Measurements from ENCODE around the gene CFAP210.

Gene CFAP210

DNA sequence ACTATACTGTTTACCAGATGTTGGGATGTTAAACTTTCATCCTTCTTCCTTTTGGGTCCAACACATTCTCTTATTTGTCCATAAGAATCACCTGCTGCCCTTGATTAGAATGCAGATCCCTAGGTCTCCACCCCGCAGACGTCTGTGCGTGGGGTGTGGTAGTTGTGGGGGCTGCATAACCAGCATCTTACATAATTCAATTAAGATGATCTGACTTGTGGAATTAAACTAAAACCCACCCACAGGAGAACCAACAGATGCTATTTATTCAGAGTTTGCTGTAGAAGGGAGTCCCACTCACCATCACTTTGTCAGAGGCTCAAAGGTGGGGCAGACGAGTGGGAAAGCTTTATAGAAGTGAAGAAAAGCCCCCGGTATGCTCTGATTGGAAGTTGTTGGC lies 37.9 kb upstream of the CFAP210 start:
- DNase-seq: no peak
- Histone ChIP-seq H2BK120ac (ENCODE audit: insufficient read depth, low read length, poor library complexity) (no peak overlapping the region), H3K4me2 (ENCODE audit: low read length) (no peak overlapping the region), H3K9me3 (ENCODE audit: insufficient read depth, low read depth, low read length) (no peaks in the 10 kb centered on the region), H3K4me3 (ENCODE audit: low read depth, low read length) (no peak overlapping the region), H4K12ac (ENCODE audit: low read depth, low read length) (no peak overlapping the region), H2BK12ac (ENCODE audit: low read length) (no peak overlapping the region), H3K4me1 (ENCODE audit: control insufficient read depth in 1 of 2, insufficient read depth in 2 of 2, low read length in 2 of 2) (peaks cover 2% of the 10 kb centered on the region in 2 experiments), H2AFZ (ENCODE audit: insufficient read depth, low read length, poor library complexity) (no peak overlapping the region), H3K79me1 (ENCODE audit: low read length) (peaks cover 2% of the 10 kb centered on the region), H2BK5ac (ENCODE audit: low read depth, low read length, poor library complexity) (no peak overlapping the region), H2AK5ac (ENCODE audit: low read length) (no peak overlapping the region), H3K18ac (ENCODE audit: low read length) (no peak overlapping the region), H3K14ac (ENCODE audit: low read length) (no peak overlapping the region), H3K79me2 (ENCODE audit: control insufficient read depth, insufficient read depth, low read length, poor library complexity) (peaks cover 2% of the 10 kb centered on the region), H3K23ac (ENCODE audit: low read length) (no peak overlapping the region), H3K36me3 (ENCODE audit: control insufficient read depth in 1 of 2, insufficient read depth in 2 of 2, low read length in 2 of 2) (no peaks in the 10 kb centered on the region), H4K8ac (ENCODE audit: low read depth, low read length) (no peak overlapping the region), H3K9ac (ENCODE audit: low read length) (no peak overlapping the region), H4K91ac (ENCODE audit: low read depth, low read length) (no peak overlapping the region), H3K27me3 (ENCODE audit: insufficient read depth, low read length) (no peaks in the 10 kb centered on the region), H3K27ac (ENCODE audit: low read depth, low read length) (no peak overlapping the region), H3K4ac (ENCODE audit: low read depth, low read length) (no peak overlapping the region)
- WGBS (ENCODE audit: extremely low coverage, insufficient coverage, insufficient read length): no CpG with 5 or more reads among the region's 5 CpGs

DNA sequence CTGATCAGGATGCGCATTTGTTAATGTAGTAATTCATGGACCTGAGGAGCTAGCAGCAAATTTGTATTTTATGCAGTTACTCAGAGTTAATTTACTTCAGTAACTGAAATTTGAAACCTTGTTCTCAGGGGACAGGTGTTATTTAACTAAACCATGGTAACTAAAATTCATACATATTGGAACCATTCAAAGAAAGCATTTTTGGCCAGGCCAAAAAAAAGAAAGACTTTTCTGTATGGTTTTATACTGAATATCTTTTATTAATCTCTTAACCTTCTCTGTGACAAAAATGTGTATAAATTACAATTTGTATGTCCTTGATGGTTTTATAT lies 35.0 kb upstream of the CFAP210 start:
- Histone ChIP-seq H2BK5ac (ENCODE audit: low read depth, low read length, poor library complexity) (no peak overlapping the region), H4K8ac (ENCODE audit: low read depth, low read length) (no peak overlapping the region), H3K14ac (ENCODE audit: low read length) (no peak overlapping the region), H3K23ac (ENCODE audit: low read length) (no peak overlapping the region), H3K4me2 (ENCODE audit: low read length) (no peak overlapping the region), H3K36me3 (ENCODE audit: control insufficient read depth in 1 of 2, insufficient read depth in 2 of 2, low read length in 2 of 2) (no peaks in the 10 kb centered on the region), H2BK12ac (ENCODE audit: low read length) (no peak overlapping the region), H3K9me3 (ENCODE audit: insufficient read depth, low read depth, low read length) (no peaks in the 10 kb centered on the region), H2AFZ (ENCODE audit: insufficient read depth, low read length, poor library complexity) (no peak overlapping the region), H2AK5ac (ENCODE audit: low read length) (no peak overlapping the region), H3K27me3 (ENCODE audit: insufficient read depth, low read length) (no peaks in the 10 kb centered on the region), H3K4ac (ENCODE audit: low read depth, low read length) (no peak overlapping the region), H3K79me2 (ENCODE audit: control insufficient read depth, insufficient read depth, low read length, poor library complexity) (peaks cover 2% of the 10 kb centered on the region), H4K12ac (ENCODE audit: low read depth, low read length) (no peak overlapping the region), H3K27ac (ENCODE audit: low read depth, low read length) (no peak overlapping the region), H3K9ac (ENCODE audit: low read length) (no peak overlapping the region), H3K18ac (ENCODE audit: low read length) (no peak overlapping the region), H3K4me3 (ENCODE audit: low read depth, low read length) (no peak overlapping the region), H3K79me1 (ENCODE audit: low read length) (peaks cover 2% of the 10 kb centered on the region), H2BK120ac (ENCODE audit: insufficient read depth, low read length, poor library complexity) (no peak overlapping the region), H3K4me1 (ENCODE audit: control insufficient read depth in 1 of 2, insufficient read depth in 2 of 2, low read length in 2 of 2) (no peaks in the 10 kb centered on the region), H4K91ac (ENCODE audit: low read depth, low read length) (no peak overlapping the region)
- DNase-seq: no peak
- WGBS (ENCODE audit: extremely low coverage, insufficient coverage, insufficient read length): no CpG with 5 or more reads among the region's 1 CpG

DNA sequence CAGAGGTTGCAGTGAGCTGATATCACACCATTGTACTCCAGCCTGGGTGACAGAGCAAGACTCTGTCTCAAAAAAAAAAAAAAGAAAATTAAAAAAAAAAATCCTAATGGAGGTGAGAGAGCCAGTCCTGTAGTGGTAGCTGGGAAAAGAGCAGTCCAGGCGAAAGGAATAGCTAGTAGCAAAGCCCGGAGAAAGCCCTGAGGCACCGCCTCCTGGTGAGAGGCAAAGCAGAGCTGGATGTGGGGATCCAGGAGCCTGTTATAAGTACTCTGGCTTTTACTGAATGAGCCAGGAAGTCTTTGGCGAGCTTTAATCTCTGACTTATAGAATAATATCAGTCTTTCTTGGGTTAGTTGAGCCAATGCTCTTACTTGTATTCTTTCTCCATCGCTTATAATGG lies 32.9 kb upstream of the CFAP210 start:
- Histone ChIP-seq H2BK12ac (ENCODE audit: low read length) (no peak overlapping the region), H2AFZ (ENCODE audit: insufficient read depth, low read length, poor library complexity) (no peak overlapping the region), H2AK5ac (ENCODE audit: low read length) (no peak overlapping the region), H3K79me2 (ENCODE audit: control insufficient read depth, insufficient read depth, low read length, poor library complexity) (no peaks in the 10 kb centered on the region), H3K79me1 (ENCODE audit: low read length) (no peaks in the 10 kb centered on the region), H2BK5ac (ENCODE audit: low read depth, low read length, poor library complexity) (no peak overlapping the region), H3K27ac (ENCODE audit: low read depth, low read length) (no peak overlapping the region), H3K4me1 (ENCODE audit: control insufficient read depth in 1 of 2, insufficient read depth in 2 of 2, low read length in 2 of 2) (no peaks in the 10 kb centered on the region), H3K23ac (ENCODE audit: low read length) (no peak overlapping the region), H4K12ac (ENCODE audit: low read depth, low read length) (no peak overlapping the region), H4K8ac (ENCODE audit: low read depth, low read length) (no peak overlapping the region), H3K9ac (ENCODE audit: low read length) (no peak overlapping the region), H3K9me3 (ENCODE audit: insufficient read depth, low read depth, low read length) (no peaks in the 10 kb centered on the region), H2BK120ac (ENCODE audit: insufficient read depth, low read length, poor library complexity) (no peak overlapping the region), H3K4ac (ENCODE audit: low read depth, low read length) (no peak overlapping the region), H3K36me3 (ENCODE audit: control insufficient read depth in 1 of 2, insufficient read depth in 2 of 2, low read length in 2 of 2) (no peaks in the 10 kb centered on the region), H3K14ac (ENCODE audit: low read length) (no peak overlapping the region), H3K4me3 (ENCODE audit: low read depth, low read length) (no peak overlapping the region), H3K18ac (ENCODE audit: low read length) (no peak overlapping the region), H3K27me3 (ENCODE audit: insufficient read depth, low read length) (no peaks in the 10 kb centered on the region), H3K4me2 (ENCODE audit: low read length) (no peak overlapping the region), H4K91ac (ENCODE audit: low read depth, low read length) (no peak overlapping the region)
- no CpG with 5 or more reads among the region's 5 CpGs for WGBS (ENCODE audit: extremely low coverage, insufficient coverage, insufficient read length)
- no peak for DNase-seq

DNA sequence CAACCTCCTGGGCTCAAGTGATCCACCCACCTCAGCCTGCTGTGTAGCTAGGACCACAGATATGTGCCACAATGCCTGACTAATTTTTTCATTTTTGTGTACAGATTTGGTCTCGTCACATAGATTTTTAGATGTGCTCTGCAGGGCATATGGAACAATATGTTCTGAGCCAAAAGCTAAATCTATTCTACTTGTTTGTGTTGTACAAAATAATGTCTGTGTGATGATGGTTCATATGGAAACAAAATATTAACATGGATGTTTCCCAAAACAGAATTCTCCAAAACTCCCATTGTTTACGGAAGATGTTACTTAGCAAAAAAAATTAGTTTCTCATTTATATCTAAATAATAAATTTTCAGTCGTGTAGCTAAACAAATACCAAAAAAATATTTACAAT lies 26.8 kb upstream of the CFAP210 start:
- no CpG with 5 or more reads among the region's 3 CpGs for WGBS (ENCODE audit: extremely low coverage, insufficient coverage, insufficient read length)
- H3K27ac ChIP-seq (ENCODE audit: low read depth, low read length): no peak overlapping the region
- H2AK5ac ChIP-seq (ENCODE audit: low read length): no peak overlapping the region
- no peak overlapping the region for H4K91ac ChIP-seq (ENCODE audit: low read depth, low read length)
- H3K4me1 ChIP-seq (ENCODE audit: control insufficient read depth in 1 of 2, insufficient read depth in 2 of 2, low read length in 2 of 2): peaks cover 0 to 3% of the 10 kb centered on the region in 2 experiments
- no peak overlapping the region for H3K9ac ChIP-seq (ENCODE audit: low read length)
- H3K79me1 ChIP-seq (ENCODE audit: low read length): no peaks in the 10 kb centered on the region
- H3K14ac ChIP-seq (ENCODE audit: low read length): no peak overlapping the region
- no peak overlapping the region for H2BK5ac ChIP-seq (ENCODE audit: low read depth, low read length, poor library complexity)
- H2BK12ac ChIP-seq (ENCODE audit: low read length): no peak overlapping the region
- no peaks in the 10 kb centered on the region for H3K36me3 ChIP-seq (ENCODE audit: control insufficient read depth in 1 of 2, insufficient read depth in 2 of 2, low read length in 2 of 2)
- H3K4ac ChIP-seq (ENCODE audit: low read depth, low read length): no peak overlapping the region
- DNase-seq: no peak
- H3K23ac ChIP-seq (ENCODE audit: low read length): no peak overlapping the region
- H3K79me2 ChIP-seq (ENCODE audit: control insufficient read depth, insufficient read depth, low read length, poor library complexity): no peaks in the 10 kb centered on the region
- H3K4me3 ChIP-seq (ENCODE audit: low read depth, low read length): no peak overlapping the region
- no peak overlapping the region for H3K18ac ChIP-seq (ENCODE audit: low read length)
- no peak overlapping the region for H4K8ac ChIP-seq (ENCODE audit: low read depth, low read length)
- no peak overlapping the region for H4K12ac ChIP-seq (ENCODE audit: low read depth, low read length)
- H3K4me2 ChIP-seq (ENCODE audit: low read length): no peak overlapping the region
- H2BK120ac ChIP-seq (ENCODE audit: insufficient read depth, low read length, poor library complexity): no peak overlapping the region
- no peaks in the 10 kb centered on the region for H3K27me3 ChIP-seq (ENCODE audit: insufficient read depth, low read length)
- H3K9me3 ChIP-seq (ENCODE audit: insufficient read depth, low read depth, low read length): no peaks in the 10 kb centered on the region
- no peak overlapping the region for H2AFZ ChIP-seq (ENCODE audit: insufficient read depth, low read length, poor library complexity)
